Stimulated activated CD8-positive, alpha-beta memory T cell treated with anti-CD3 and anti-CD28 coated beads, Interleukin-4, amount 100 ng/mL, for 4 hours (primary cell): ENCODE data around the gene BLTP2.

Experiments
- DNase-seq, 2 donors: peaks; one replicate each; pipeline ENCODE4 v3.0.0-alpha.2; 2020; ENCODE audit warnings: low read depth in 2 of 2, low spot score in 1 of 2

Gene BLTP2

DNA sequence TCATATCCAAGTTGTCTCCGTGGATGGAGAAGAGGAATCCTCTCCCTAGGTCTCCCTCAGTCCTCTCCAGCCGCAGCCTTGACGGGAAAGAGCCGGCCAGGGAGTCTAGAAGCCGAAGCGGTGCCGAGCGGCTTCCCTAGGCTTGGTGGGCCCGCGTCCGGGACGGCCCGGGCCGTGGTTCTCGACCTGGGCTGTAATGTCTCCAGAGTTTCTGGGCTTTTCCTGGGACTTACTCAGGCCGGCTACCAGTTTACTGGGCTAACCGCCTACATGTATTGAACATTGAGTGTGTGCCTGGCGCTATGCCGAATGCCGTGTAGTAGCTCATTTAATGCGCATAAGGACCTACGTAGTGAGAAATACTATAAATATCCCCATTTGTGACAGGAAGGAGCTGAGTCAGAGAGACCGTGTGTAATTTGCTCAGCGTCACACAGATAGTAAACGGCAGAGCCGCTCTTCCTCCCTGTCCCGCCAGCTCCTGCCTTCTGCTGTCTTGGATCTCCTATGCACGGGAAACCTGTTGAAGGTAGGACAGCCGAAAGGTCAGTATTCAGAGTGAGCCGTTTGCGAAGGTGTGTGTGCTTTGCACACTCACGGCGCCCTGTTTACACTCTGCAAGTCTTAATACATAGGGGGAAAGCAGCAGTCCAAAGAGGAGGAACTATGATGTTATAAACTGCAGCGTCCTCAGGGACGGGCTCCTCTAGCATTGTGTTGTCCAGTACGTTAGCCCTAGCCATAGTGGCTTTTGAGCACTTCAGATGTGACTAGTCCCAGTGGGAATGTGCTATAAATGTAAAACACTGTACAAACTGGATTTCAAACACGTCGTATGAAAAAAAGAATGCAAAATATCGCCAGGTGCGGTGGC lies 45.4 kb downstream of the BLTP2 start:
- DNase-seq, result peak; percentile 38 to 40

GRCh38 chr17:28598799-28599310 lies 46.1 kb downstream of the BLTP2 start, which contains the start of gene SPAG5:
TSS of gene SPAG5 (minus strand) at chr17:28599025. CDS start at chr17:28598946, 79 bp downstream.
- DNase-seq, result peak; percentile 74 to 89

GRCh38 chr17:28598389-28598788 lies 46.6 kb downstream of the BLTP2 start:
- no peak for DNase-seq

GRCh38 chr17:28597606-28598383 lies 47.2 kb downstream of the BLTP2 start:
- DNase-seq, result no peak
